ELF-1 (cell line): Measurements from ENCODE around the gene TMEM135.
A peak's percentile ranks its signal among the peaks of the same experiment; 100 is the strongest.
"Not testable (repeated sequence)": the region's sequence is repeated elsewhere in the genome, so short reads cannot be mapped to it uniquely, and the experiment has no call there.

Experiments
- DNase-seq: peaks from one replicate; pipeline ENCODE4 v3.0.0-alpha.2; 2016; ENCODE audit warnings: low read depth, low spot score

Gene TMEM135

DNA sequence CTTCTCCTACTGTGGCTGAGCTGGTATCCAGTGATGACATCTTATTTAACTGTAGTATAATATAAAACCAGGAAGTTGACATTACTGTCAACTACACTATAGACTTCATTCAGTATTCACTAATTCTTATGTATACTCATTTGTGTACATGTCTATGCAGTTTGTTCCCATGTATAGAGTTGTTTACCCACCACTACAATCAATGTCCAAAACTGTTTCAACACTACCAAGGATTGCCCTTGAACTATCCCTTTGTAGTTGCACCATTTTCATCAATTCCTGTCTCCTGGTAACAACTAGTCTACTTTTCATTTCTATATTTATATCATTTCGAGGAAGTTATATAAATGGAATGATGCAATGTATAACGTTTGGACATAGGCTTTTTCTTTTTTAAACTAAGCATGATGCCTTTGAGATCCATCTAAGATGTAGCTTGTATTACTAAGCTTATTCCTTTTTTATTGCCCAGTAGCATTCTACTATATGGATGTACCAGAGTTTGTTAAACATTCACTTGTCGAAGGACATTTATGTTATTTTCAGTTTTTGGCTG is 39.2 kb downstream of the TMEM135 start:
- no peak for DNase-seq

DNA sequence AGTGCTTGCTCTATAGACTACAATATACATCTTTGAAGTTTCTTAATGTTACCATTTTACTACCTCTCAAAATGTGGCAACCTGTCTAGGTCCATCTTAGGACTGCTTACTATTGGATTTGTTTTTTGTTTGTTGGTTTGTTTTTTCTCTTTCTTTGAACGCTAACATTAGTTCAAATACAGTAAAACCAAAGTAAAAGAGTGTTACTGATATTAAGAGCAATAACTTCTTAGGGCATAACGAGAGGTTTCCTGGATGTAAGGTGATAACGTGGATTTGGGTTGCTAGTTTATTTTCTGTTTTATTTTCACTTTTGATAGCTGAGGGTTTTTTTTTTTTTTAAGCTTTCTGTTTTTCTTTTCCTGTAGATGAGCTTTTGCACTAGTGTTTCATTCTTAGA is 43.6 kb downstream of the TMEM135 start:
- DNase-seq = no peak

DNA sequence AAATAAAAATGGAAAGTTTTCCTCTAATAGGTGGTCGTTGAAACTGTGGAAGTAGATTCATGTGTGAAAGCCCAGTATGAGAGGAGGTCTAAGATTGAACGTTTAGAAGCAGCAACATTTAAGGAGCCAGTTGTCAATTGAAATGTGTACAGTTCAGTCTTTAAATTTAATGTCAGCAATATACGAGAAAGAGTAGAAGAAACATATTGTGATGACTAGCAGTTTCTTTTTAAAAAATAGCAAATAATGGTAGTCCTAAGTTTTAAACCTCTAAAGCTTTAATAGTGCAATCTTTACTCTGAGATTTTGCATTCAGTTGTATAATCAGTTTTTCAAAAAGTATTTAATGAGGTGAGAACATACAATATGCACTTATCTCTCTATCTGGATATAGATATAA is 44.9 kb downstream of the TMEM135 start:
- no peak for DNase-seq

DNA sequence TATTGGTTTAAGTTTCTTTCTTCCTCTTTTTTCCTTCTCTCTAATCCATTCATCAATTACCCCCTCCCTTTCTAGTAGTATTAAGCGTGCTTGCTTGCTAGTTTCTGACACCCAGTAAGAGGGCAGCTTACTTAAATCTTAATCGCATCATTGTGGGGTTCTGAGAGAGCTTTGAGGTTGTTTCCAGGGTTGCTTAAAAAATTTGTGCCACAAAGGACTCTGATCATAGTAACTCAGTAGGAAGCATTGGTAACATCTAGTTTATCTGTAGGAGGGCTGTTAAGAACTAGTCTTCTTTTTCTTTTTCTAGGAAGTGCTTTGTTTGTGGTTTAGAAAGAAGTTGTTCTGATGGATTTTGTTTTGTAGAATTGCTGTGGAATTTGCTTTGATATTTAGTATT is 45.3 kb downstream of the TMEM135 start:
- DNase-seq = peak; percentile 10

DNA sequence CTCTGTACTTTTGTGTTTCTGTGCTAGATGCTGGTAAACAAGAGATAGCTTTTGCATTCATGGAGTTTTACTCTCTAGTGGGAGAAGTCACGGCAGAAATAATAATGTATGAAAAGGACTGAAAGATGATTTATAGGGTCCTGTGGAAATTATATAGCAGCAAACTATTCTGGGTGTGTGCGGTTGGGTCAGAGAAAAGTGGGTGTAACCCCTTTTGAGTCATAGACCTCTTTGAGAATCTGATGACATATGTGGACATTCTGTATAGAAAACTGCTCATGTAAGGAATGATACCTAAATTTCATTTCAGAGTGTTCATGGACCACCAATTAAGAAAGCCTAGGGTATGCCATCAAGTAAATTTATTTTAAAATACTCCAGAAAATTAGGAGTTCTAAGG is 54.4 kb downstream of the TMEM135 start:
- DNase-seq = no peak

DNA sequence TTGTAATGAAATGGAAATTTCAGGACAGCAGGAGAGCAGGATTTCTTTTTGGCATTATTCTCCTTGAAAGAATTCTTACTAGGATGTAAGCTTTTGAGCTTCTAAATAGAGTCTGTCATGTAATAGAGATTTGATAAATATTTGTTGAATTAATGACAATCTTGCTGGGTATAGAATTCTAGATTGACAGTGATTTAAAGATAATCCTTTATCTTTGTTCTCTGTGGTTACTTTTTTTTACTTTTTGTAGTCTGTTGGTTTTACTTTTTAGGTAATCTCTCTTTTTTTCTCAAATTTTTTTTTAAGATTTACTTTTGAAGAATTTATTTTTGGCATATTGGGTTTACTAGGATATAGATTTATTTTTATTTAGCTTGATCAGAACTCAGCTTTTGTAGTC is 54.8 kb downstream of the TMEM135 start:
- no peak for DNase-seq

DNA sequence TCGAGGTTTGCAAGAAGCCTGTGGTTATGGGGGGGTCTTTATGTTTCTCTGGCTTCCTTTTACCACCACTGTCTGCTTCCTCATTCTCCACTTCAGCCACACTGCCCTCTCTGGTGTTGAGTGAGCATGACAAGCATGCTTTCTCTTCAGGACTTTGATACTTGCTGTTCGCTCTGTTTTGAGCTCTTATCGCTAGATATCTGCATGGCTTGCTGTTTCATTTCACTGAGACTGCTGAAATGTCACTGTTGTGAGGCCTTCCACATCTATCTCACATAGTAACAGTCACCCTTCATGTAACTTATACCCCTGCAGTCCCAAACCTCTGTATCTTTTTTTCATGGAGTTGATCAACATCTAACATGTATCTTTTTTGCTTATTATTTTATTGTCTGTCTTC is 59.8 kb downstream of the TMEM135 start:
- peak; percentile 51 for DNase-seq

DNA sequence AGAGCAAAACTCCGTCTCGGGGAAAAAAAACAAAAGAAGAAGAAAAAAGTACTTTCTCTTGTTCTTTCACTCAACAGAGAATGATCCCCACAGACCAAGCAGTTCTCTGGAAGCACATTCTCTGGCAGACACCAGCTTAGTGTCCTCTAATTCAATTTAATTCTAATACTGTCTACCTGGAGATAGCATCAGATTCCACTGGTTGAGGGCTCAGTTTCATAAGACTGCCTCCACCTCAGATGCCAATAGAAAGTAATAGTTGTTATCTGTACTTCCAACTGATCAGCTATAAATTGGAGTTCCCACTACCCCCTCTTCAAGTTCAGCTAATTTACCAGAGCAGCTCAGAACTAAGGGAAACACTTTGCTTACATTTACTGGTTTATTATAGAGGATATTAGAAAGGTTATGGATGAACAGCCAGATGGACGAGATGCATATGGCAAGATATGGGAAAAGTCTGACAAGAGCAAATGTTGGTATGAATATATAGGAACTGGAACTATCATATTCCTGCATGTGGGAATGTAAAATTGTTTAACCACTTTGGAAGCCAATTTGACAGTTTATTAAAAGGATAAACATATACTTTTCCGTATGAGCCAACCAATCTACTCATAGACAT is 64.3 kb downstream of the TMEM135 start:
- no peak for DNase-seq

DNA sequence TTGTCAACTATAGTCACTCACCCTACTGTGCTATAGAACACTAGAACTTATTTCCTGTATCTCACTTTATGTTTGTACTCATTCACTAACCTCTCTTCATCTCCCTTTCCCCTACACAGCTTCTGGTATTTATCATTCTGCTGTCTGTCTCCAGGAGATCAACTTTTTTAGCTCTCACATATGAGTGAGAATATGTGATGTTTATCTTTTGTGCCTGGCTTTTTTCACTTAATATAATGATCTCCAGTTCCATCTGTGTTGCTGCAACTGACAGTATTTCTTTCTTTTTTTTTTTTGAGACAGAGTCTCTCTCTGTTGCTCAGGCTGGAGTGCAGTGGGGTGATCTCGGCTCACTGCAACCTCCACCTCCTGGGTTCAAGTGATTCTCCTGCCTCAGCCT is 68.1 kb downstream of the TMEM135 start:
- not testable (repeated sequence) for DNase-seq

DNA sequence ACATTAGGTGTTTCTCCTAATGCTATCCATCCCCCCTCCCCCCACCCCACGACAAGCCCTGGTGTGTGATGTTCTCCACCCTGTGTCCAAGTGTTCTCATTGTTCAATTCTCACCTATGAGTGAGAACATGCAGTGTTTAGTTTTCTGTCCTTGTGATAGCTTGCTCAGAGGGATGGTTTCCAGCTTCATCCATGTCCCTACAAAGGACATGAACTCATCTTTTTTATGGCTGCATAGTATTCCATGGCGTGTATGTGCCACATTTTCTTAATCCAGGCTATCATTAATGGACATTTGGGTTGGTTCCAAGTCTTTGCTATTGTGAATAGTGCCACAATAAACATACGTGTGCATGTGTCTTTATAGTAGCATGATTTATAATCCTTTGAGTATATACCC is 69.6 kb downstream of the TMEM135 start:
- not testable (repeated sequence) for DNase-seq

DNA sequence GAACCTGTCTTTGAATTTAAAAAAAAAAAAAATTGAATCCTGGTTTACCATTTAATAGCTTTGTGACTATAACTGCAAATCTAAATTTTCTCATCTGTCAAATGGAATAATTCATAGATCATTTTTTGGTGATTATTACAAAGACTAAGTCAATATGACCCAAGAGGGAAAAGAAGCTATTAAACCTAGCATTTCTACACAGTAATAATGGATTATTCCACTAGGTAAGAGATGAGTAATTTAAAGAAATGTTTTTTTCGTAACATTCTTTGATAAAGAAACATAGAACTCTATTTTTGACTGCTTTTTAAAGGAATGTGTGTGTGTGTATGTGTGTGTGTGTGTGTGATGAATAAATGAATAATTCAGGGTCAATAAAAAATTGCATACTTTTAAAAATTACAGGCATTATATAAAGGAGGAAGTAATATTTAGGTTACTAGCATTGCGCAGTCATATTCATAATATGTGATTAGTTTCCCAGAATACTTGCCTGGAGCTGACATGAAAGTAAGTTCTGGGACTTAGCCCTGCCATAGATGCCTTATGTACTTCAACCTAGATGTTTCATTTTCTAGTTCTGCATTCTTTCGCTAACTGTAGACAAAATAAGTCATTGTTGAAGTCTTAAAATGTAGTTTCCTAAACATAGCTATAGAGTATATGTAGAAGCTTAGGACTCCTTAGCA is 72.9 kb downstream of the TMEM135 start:
- no peak for DNase-seq

DNA sequence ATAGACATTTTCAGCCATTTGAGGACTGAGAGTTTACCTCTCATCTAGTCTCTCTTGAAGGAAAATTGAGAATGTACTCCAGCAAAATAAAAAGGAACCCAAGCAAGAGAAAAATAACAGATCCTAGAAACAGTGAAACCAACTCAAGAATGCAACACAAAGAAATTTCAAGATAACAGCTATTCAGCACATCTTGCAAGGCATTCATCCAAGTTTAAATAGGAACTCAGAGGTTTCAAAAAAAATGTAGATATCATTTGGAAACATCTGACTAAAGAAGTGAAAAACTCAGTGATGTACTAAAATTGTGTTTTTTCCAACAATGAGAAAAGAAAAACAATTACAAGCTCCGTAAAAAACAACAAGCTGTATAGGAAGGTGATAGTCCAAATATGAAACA is 76.4 kb downstream of the TMEM135 start:
- no peak for DNase-seq

DNA sequence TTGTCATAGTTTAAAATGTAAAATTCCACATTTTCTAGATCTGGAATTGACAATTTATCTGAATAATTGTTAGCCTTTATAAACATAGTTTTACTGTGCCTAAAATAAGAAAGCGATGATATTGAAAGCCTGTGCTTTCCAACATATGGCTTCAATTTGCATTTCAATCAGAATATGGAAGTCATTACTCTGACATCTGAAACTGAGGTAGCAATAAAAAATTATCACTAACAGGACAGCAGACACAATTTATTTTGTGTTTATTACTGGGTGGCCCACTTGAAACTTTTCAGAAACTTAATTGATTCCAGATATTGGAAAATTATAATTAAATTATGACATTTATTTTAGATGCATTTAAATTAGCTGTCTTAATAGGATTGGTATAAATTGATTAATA is 78.5 kb downstream of the TMEM135 start:
- DNase-seq = no peak

DNA sequence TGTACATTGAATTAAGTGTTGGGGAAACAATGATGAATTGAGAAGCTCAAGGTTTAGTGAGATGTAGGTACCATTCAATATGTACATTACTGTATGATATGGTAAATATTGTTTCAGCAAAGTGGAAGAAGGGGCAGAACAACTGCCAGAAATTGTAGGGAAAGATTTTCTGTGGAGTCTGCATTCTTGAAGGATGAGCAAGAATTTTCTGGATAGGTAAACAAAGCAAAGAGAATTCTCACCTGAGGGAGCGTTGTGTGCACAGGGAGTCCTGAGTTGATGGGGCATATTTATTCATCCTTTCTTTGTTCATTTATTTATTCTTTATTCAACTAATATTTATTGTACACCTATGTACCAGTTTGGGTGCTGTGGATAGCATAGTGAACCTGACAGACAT is 83.2 kb downstream of the TMEM135 start:
- no peak for DNase-seq

DNA sequence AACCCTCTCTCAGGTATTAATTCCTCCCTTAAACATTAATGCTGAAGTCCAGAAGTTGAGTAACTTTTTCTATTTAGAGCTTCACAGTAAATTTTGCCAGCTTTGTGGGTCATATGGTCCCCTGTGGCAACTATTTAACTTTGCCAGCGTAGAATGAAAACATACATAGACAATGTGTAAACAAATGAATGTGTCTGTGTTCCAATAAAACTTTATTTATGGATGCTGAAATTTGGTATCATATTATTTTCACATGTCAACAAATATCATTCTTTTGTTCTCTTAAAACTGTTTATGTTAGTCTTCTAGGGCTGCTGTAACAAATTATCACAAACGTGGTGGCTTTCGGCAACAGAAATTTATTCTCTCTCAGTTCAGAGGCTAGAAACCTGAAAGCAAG is 85.1 kb downstream of the TMEM135 start:
- DNase-seq = no peak

DNA sequence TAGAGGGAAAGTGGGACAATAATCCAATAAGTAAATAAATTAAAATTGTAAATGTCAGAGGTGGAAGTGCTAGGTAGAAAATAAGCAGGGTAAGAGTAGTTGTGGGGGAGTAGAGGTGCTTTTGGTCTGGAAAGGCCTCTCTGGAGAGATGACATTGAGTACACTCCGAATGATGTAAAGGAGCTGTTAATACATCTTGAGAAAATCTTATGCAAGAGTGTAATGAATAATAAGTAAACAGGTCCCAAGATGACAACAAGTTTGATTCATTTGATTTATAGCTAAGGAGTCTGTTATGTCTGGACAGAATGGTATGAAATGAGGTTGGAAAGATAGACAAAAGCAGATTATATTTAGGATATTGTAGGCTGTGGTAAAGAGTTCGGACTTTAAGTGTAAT is 87.5 kb downstream of the TMEM135 start:
- DNase-seq = no peak

DNA sequence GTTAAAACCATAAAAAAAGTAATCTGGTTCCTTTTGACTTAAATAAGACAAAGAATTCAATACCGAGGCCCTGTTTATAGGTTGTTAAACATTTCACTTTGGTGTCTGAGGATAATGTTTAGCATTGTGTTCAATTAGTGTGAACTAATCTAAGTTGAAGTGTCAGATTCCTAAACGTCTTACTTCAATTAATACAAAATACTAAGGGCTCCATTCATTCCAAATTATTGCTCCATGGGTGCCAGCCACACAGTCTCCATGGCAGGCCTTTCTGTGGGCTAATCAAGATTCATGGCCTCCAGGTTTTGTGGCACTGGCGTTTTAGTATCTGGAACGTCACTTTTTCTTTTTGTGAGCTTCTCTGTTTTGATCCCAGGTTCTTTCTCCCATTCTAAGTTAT is 89.4 kb downstream of the TMEM135 start:
- DNase-seq = no peak

DNA sequence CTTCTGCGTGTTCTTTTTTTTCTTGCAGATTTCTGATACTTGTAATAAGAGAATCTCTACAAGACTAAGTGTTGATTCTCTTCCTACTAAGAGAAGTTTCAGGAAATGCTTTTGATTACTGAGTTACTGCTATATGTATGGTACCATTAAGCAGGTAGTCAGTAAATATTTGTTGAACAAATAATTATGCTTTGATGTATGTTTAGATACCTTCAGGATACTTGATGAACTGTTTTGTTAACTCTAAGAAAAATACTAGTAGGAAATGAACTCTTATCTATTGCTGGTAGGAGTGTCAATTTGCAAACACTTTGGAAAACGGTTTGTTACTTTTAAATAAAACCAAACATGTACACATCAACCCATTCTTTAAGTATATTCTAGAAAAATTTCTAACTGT is 90.6 kb downstream of the TMEM135 start:
- DNase-seq = no peak

DNA sequence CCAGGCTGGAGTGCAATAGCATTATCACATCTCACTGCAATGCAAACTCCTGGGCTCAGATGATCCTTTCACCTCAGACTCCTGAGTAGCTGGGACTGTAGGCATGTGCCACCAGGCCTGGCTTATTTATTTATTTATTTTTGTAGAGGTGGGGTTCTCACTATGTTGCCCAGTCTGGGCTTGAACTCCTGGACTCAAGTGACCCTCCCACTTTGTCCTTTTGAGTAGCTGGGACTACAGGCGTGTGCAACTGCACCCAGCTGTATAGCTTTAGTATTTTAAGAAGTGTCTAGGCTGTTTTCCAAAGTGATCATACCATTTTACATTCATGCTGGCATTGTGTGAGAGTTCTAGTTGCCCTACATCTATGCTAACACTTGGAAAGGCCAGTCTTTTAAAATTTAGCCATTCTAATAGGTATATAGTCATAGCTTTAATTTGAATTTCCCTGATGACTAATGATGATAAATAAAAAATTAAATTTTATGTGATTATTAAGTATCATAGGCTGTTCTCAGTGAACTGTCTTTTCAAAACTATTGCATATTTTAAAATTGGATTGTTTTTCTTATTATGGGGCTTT is 96.9 kb downstream of the TMEM135 start:
- DNase-seq = no peak

DNA sequence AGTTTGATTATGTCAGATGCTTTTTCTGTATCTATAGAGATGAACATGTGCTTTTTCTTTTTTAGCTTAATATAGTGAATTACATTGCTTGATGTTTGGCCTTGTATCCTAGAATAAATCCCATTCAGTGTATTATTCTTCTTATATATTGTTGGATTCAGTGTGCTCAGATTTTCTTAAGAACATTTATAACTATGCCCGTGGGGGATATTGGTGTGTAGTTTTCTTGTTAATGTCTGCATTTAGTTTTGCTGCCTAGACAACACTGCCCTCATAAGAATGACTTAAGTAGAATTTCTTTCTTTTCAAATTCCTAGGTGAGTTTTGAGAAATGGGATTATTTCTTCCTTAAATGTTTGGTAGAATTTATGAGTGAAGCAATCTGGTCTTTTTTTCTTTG is 98.5 kb downstream of the TMEM135 start:
- DNase-seq = no peak

DNA sequence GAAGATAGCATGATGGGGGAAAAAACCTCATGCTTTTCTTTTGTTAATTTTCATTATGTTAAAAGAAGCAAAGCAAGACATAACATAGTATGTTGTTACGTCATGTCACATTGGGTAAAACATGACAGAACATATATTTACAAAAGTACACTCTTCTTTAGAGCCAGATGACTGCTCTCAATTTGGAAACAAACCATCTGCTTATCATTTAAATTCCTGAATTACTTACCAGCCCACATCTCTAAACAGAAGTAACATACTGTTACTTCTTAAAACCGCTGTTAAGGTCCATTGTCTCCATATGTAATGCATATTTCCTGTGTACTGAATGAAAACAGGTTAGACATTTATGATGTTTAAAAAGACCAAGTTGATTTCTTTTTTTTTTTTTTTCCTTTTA is 100.0 kb downstream of the TMEM135 start:
- DNase-seq = no peak

DNA sequence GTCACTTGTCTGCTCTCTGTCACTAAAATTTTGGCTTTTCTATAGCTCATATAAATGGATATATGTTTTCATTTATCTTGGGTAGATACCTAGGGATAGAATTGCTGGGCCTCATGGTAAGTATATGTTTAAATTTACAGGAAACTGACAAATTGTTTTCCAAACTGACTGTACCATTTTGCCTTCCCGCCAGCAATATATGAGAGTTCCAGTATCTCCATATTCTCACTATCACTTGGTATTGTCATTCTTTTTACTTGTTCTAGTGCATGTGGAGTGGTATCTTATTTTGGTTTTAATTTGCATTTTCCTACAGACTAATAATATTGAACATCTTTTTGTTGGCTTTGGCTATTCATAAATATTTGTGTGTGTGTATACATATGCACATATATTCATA is 101.7 kb downstream of the TMEM135 start:
- DNase-seq = no peak

DNA sequence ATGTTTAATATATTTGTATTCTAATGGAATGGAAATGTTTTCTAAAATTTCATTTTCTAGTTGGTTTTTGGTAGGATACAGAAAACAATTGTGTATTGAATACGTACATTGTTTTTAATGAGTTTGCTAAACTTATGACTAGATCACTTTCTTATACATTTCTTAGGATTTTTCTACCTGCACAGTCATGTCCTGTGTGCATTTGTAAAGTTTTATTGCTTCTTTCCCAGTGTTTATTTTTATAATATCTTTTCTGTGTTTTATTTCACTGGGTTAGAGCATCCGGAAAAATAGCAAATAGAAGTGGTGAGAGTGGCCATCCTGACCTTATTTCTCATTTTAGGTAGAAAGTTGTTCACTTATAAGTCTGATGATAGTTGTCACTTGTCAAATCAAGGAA is 103.6 kb downstream of the TMEM135 start:
- no peak for DNase-seq
